ENCODE data around the gene CATSPERD.

- TF ChIP-seq MAX (IDR thresholded peaks at IDR 0.05; ENCODE audit: low read depth, low read length) (no peak), POLR2A (IDR thresholded peaks at IDR 0.05; ENCODE audit: extremely low read depth, insufficient read length) (no peak), CTCF (IDR thresholded peaks at IDR 0.05; ENCODE audit: low read depth, low read length) (no peak), MYC (IDR thresholded peaks at IDR 0.05; ENCODE audit: low read depth, low read length) (no peak)
Measured at GRCh38 chr19:5775668-5776309, 55.4 kb downstream of the CATSPERD start.
